Neutrophil (primary cell): Measurements from ENCODE around the gene LRRC8E.
A peak's percentile ranks its signal among the peaks of the same experiment; 100 is the strongest.

Experiments
- H3K27ac ChIP-seq: fragments of 200-600 bp; sonication (generic); 2 replicates; pipeline ENCODE4 v1.5.1; 2016; ENCODE audit warnings: mild to moderate bottlenecking, moderate library complexity
- H3K27me3 ChIP-seq: fragments of 200-600 bp; sonication (generic); 2 replicates; pipeline ENCODE4 v1.6.0; 2016; ENCODE audit warnings: mild to moderate bottlenecking
- H3K36me3 ChIP-seq: fragments of 200-600 bp; sonication (generic); 2 replicates; pipeline ENCODE4 v1.5.1; 2017
- H3K4me1 ChIP-seq, 2 experiments: fragments of 200-600 bp in 1 of 2; sonication (generic) in 1 of 2; 1 replicate in 1 of 2; 2 replicates in 1 of 2; pipeline versions ENCODE4 v1.5.1 to v1.6.1; 2013 to 2016; ENCODE audit warnings: low read depth in 1 of 2, low read length in 1 of 2, mild to moderate bottlenecking in 1 of 2, moderate library complexity in 1 of 2; ENCODE audit not compliant: control insufficient read depth in 1 of 2, insufficient read depth in 1 of 2
- H3K4me3 ChIP-seq, 2 experiments: fragments of 200-600 bp in 1 of 2; sonication (generic) in 1 of 2; 1 replicate in 1 of 2; 2 replicates in 1 of 2; pipeline ENCODE4 v1.5.1; 2013 to 2016; ENCODE audit warnings: low read depth in 1 of 2, low read length in 1 of 2, mild to moderate bottlenecking in 1 of 2, moderate library complexity in 1 of 2
- H3K9me3 ChIP-seq: fragments of 200-600 bp; sonication (generic); 2 replicates; pipeline ENCODE4 v1.5.1; 2016
- CTCF ChIP-seq: fragments of 200-600 bp; sonication (generic); IDR thresholded peaks from 2 replicates; pipeline ENCODE4 v1.5.1; 2016; ENCODE audit warnings: antibody characterized with exemption

LRRC8E gene

GRCh38 chr19:7921967-7922835, 33.9 kb downstream of the LRRC8E start:
- Histone ChIP-seq H3K27me3 (peaks cover 61% of the 10 kb centered on the region), H3K9me3 (no peaks in the 10 kb centered on the region), H3K4me1 (peaks cover 32 to 52% of the 10 kb centered on the region in 2 experiments), H3K36me3 (no peaks in the 10 kb centered on the region), H3K27ac (peak overlapping the region; percentile 95), H3K4me3 (no peak overlapping the region)
- no peak for TF ChIP-seq CTCF

- H3K27me3 ChIP-seq, result peaks cover 55% of the 10 kb centered on the region
- TF ChIP-seq CTCF, result no peak
- no peak overlapping the region for H3K27ac ChIP-seq
- H3K36me3 ChIP-seq, result no peaks in the 10 kb centered on the region
- no peaks in the 10 kb centered on the region for H3K9me3 ChIP-seq
- H3K4me1 ChIP-seq, result peaks cover 26 to 46% of the 10 kb centered on the region in 2 experiments
- no peak overlapping the region for H3K4me3 ChIP-seq
These were observed 34.5 kb downstream of the LRRC8E start for GRCh38 chr19:7922836-7923195.

GRCh38 chr19:7923295-7924191, 35.2 kb downstream of the LRRC8E start:
- Histone ChIP-seq H3K4me3 (no peak overlapping the region), H3K27ac (no peak overlapping the region), H3K4me1 (peaks cover 25 to 42% of the 10 kb centered on the region in 2 experiments), H3K27me3 (peaks cover 47% of the 10 kb centered on the region), H3K36me3 (no peaks in the 10 kb centered on the region), H3K9me3 (no peaks in the 10 kb centered on the region)
- TF ChIP-seq CTCF, result no peak

GRCh38 chr19:7924241-7924640, 35.9 kb downstream of the LRRC8E start:
- Histone ChIP-seq H3K27me3 (peaks cover 40% of the 10 kb centered on the region), H3K4me3 (no peak overlapping the region), H3K4me1 (peaks cover 25 to 42% of the 10 kb centered on the region in 2 experiments), H3K27ac (no peak overlapping the region), H3K9me3 (no peaks in the 10 kb centered on the region), H3K36me3 (no peaks in the 10 kb centered on the region)
- TF ChIP-seq CTCF, result no peak

GRCh38 chr19:7924651-7925170, 36.4 kb downstream of the LRRC8E start:
- Histone ChIP-seq H3K27me3 (peaks cover 36% of the 10 kb centered on the region), H3K36me3 (no peaks in the 10 kb centered on the region), H3K4me1 (peaks cover 21 to 38% of the 10 kb centered on the region in 2 experiments), H3K27ac (no peak overlapping the region), H3K9me3 (no peaks in the 10 kb centered on the region), H3K4me3 (peak overlapping the region; percentile 40 to 60)
- TF ChIP-seq CTCF, result no peak
